ENCODE data around the gene CHD9. TPM values are rescaled to one million over a fixed set of nuclear protein-coding genes. Genes with fewer than 3 reads are reported as not detected.
"Not testable (repeated sequence)": the region's sequence is repeated elsewhere in the genome, so short reads cannot be mapped to it uniquely, and the experiment has no call there.

CHD9 gene
- total RNA-seq, 1 donor from 2014 or later: 34.1 TPM

GRCh38 chr16:53297477-53297876 is 242.7 kb downstream of the CHD9 start:
- H3K27me3 ChIP-seq (ENCODE audit: control insufficient read depth, insufficient read depth, low read length): no peaks in the 10 kb centered on the region
- TF ChIP-seq CTCF (IDR thresholded peaks at IDR 0.05; ENCODE audit: insufficient read depth, low read length, poor library complexity, severe bottlenecking): no peak
- no peak for DNase-seq (ENCODE audit: low read depth)
- H3K36me3 ChIP-seq (ENCODE audit: control insufficient read depth, insufficient read depth, low read length): no peaks in the 10 kb centered on the region
- no peak overlapping the region for H3K4me3 ChIP-seq (ENCODE audit: low read depth, low read length)

GRCh38 chr16:53304334-53304733 is 249.5 kb downstream of the CHD9 start:
- TF ChIP-seq CTCF (IDR thresholded peaks at IDR 0.05; ENCODE audit: insufficient read depth, low read length, poor library complexity, severe bottlenecking): no peak
- Histone ChIP-seq H3K36me3 (ENCODE audit: control insufficient read depth, insufficient read depth, low read length) (no peaks in the 10 kb centered on the region), H3K27me3 (ENCODE audit: control insufficient read depth, insufficient read depth, low read length) (no peaks in the 10 kb centered on the region), H3K4me3 (ENCODE audit: low read depth, low read length) (no peak overlapping the region)
- DNase-seq (ENCODE audit: low read depth): no peak

GRCh38 chr16:53305743-53306142 is 251.0 kb downstream of the CHD9 start:
- no peak overlapping the region for H3K4me3 ChIP-seq (ENCODE audit: low read depth, low read length)
- no peak for DNase-seq (ENCODE audit: low read depth)
- TF ChIP-seq CTCF (IDR thresholded peaks at IDR 0.05; ENCODE audit: insufficient read depth, low read length, poor library complexity, severe bottlenecking): no peak
- no peaks in the 10 kb centered on the region for H3K27me3 ChIP-seq (ENCODE audit: control insufficient read depth, insufficient read depth, low read length)
- no peaks in the 10 kb centered on the region for H3K36me3 ChIP-seq (ENCODE audit: control insufficient read depth, insufficient read depth, low read length)

GRCh38 chr16:53309457-53309856 is 254.7 kb downstream of the CHD9 start:
- TF ChIP-seq CTCF (IDR thresholded peaks at IDR 0.05; ENCODE audit: insufficient read depth, low read length, poor library complexity, severe bottlenecking): no peak
- H3K27me3 ChIP-seq (ENCODE audit: control insufficient read depth, insufficient read depth, low read length): no peaks in the 10 kb centered on the region
- DNase-seq (ENCODE audit: low read depth): no peak
- no peaks in the 10 kb centered on the region for H3K36me3 ChIP-seq (ENCODE audit: control insufficient read depth, insufficient read depth, low read length)
- no peak overlapping the region for H3K4me3 ChIP-seq (ENCODE audit: low read depth, low read length)

- no peak for DNase-seq (ENCODE audit: low read depth)
- no peak for TF ChIP-seq CTCF (IDR thresholded peaks at IDR 0.05; ENCODE audit: insufficient read depth, low read length, poor library complexity, severe bottlenecking)
- peaks cover 1% of the 10 kb centered on the region for H3K36me3 ChIP-seq (ENCODE audit: control insufficient read depth, insufficient read depth, low read length)
- no peaks in the 10 kb centered on the region for H3K27me3 ChIP-seq (ENCODE audit: control insufficient read depth, insufficient read depth, low read length)
- H3K4me3 ChIP-seq (ENCODE audit: low read depth, low read length): no peak overlapping the region
Measured at GRCh38 chr16:53320992-53321391, 266.2 kb downstream of the CHD9 start.

- Histone ChIP-seq H3K4me3 (ENCODE audit: low read depth, low read length) (no peak overlapping the region), H3K27me3 (ENCODE audit: control insufficient read depth, insufficient read depth, low read length) (no peaks in the 10 kb centered on the region), H3K36me3 (ENCODE audit: control insufficient read depth, insufficient read depth, low read length) (peaks cover 1% of the 10 kb centered on the region)
- DNase-seq (ENCODE audit: low read depth): no peak
- no peak for TF ChIP-seq CTCF (IDR thresholded peaks at IDR 0.05; ENCODE audit: insufficient read depth, low read length, poor library complexity, severe bottlenecking)
Measured at GRCh38 chr16:53323924-53324323, 269.1 kb downstream of the CHD9 start.

- not testable (repeated sequence) for H3K36me3 ChIP-seq (ENCODE audit: control insufficient read depth, insufficient read depth, low read length); H3K4me3 ChIP-seq (ENCODE audit: low read depth, low read length); H3K27me3 ChIP-seq (ENCODE audit: control insufficient read depth, insufficient read depth, low read length); DNase-seq (ENCODE audit: low read depth)
Measured at GRCh38 chr16:53330991-53331390, 276.2 kb downstream of the CHD9 start.
